Measurements from ENCODE around the gene RAB11B. TPM values are rescaled to one million over a fixed set of nuclear protein-coding genes. Genes with fewer than 3 reads are reported as not detected.

Gene RAB11B
- total and polyA plus RNA-seq, 9 of the 15 experiments (the other 6 are each of a cell fraction or from before 2014, with no cell fraction given) = 0.74 to 71.0 (median 13.8) TPM

GRCh38 chr19:8412783-8413628, 22.8 kb downstream of the RAB11B start, which contains the start of gene MARCHF2 (continued):
- TF ChIP-seq MYBL2 (IDR thresholded peaks at IDR 0.05; ENCODE audit: low read depth) = no peak
- TF ChIP-seq MYBL2 (CRISPR knock-in tag; IDR thresholded peaks at IDR 0.05; ENCODE audit: borderline replicate concordance) = no peak
- TF ChIP-seq RAD21 (CRISPR knock-in tag; conservative IDR thresholded peaks at IDR 0.05 in 1 of 2, IDR thresholded peaks at IDR 0.05 in 1 of 2) = peak; percentile 52 to 58
- no peak for TF ChIP-seq RBM22 (IDR thresholded peaks at IDR 0.05; ENCODE audit: low read depth, low read length, poor library complexity, severe bottlenecking)
- TF ChIP-seq TEAD4 (IDR thresholded peaks at IDR 0.05; ENCODE audit: low read length) = no peak
- no peak for TF ChIP-seq TEAD4 (CRISPR knock-in tag; IDR thresholded peaks at IDR 0.05; ENCODE audit: borderline replicate concordance)
- TF ChIP-seq FOXK2 (conservative IDR thresholded peaks at IDR 0.05 in 1 of 2, IDR thresholded peaks at IDR 0.05 in 1 of 2; ENCODE audit: low read depth in 2 of 2) = no peak
- TF ChIP-seq ARID4B (CRISPR knock-in tag; IDR thresholded peaks at IDR 0.05) = no peak
- TF ChIP-seq BHLHE40 (IDR thresholded peaks at IDR 0.05; ENCODE audit: low read length) = peak; percentile 84
- TF ChIP-seq, protein P1, sequence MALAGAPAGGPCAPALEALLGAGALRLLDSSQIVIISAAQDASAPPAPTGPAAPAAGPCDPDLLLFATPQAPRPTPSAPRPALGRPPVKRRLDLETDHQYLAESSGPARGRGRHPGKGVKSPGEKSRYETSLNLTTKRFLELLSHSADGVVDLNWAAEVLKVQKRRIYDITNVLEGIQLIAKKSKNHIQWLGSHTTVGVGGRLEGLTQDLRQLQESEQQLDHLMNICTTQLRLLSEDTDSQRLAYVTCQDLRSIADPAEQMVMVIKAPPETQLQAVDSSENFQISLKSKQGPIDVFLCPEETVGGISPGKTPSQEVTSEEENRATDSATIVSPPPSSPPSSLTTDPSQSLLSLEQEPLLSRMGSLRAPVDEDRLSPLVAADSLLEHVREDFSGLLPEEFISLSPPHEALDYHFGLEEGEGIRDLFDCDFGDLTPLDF (CRISPR knock-in tag; IDR thresholded peaks at IDR 0.05) = no peak
- no peak for TF ChIP-seq SRSF3 (IDR thresholded peaks at IDR 0.05; ENCODE audit: insufficient read depth, low read length)
- peak; percentile 20 for TF ChIP-seq L3MBTL2 (IDR thresholded peaks at IDR 0.05)
- TF ChIP-seq YBX1 (IDR thresholded peaks at IDR 0.05) = no peak
- TF ChIP-seq ZC3H4 (CRISPR knock-in tag; IDR thresholded peaks at IDR 0.05; ENCODE audit: borderline replicate concordance) = no peak

All from K562 (cell line).